ENCODE measurements around the gene TSC22D1. TPM values are rescaled to one million over a fixed set of nuclear protein-coding genes. Genes with fewer than 3 reads are reported as not detected.

The TSC22D1 gene
- total RNA-seq, 2 donors from 2014 or later, result 30.7 to 50.1 TPM

DNA sequence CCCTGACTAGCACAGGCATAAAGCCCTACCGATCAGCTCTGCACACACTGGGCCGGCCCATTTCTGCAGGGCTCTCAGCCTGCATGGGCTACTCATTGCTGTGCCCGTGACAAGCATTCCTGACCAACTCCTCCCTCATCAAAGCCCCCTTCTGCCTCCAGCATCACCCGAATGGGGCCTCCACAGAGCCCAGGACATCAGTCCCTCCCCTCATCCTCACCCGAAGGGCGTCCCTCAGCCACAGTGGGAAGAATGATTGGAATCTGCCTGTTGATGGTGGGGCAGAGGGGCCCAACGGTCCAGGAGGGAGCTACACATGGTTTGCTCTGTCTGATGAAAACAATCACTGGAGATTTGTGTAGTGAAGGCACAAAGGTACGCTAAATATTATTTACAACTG lies 158.7 kb downstream of the TSC22D1 start:
- H3K9me3 ChIP-seq, result no peaks in the 10 kb centered on the region

DNA sequence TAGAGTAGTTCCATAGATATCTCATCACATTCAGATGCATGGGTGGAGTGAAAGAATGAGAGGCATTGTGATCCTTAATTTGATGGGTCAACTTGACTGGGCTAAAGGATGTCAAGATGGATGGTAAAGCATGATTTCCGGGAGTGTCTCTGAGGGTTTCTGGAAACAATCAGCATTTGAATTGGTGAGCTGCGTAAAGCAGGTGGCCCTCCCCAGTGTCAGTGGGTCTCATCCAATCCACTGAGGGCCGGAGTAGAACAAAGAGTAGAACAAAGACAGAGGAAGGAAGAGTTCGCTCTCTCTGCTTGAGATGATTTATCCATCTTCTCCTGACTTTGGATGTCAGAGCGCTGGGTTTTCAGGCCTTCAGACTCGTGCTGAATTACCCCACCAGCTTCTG lies 159.4 kb downstream of the TSC22D1 start:
- Histone ChIP-seq H3K9me3 (no peaks in the 10 kb centered on the region), H3K4me1 (no peaks in the 10 kb centered on the region), H3K27me3 (no peaks in the 10 kb centered on the region), H3K27ac (no peak overlapping the region), H3K4me3 (no peak overlapping the region), H3K36me3 (replicated peaks in 1 of 2; ENCODE audit: insufficient read depth in 1 of 2, low read depth in 2 of 2) (no peaks in the 10 kb centered on the region)
- TF ChIP-seq POLR2A (IDR thresholded peaks at IDR 0.05), result no peak
- TF ChIP-seq, protein P1, sequence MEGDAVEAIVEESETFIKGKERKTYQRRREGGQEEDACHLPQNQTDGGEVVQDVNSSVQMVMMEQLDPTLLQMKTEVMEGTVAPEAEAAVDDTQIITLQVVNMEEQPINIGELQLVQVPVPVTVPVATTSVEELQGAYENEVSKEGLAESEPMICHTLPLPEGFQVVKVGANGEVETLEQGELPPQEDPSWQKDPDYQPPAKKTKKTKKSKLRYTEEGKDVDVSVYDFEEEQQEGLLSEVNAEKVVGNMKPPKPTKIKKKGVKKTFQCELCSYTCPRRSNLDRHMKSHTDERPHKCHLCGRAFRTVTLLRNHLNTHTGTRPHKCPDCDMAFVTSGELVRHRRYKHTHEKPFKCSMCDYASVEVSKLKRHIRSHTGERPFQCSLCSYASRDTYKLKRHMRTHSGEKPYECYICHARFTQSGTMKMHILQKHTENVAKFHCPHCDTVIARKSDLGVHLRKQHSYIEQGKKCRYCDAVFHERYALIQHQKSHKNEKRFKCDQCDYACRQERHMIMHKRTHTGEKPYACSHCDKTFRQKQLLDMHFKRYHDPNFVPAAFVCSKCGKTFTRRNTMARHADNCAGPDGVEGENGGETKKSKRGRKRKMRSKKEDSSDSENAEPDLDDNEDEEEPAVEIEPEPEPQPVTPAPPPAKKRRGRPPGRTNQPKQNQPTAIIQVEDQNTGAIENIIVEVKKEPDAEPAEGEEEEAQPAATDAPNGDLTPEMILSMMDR (IDR thresholded peaks at IDR 0.05), result no peak
- 87 to 97% methylated on average over 6 of the region's 6 CpGs for WGBS, 2 donors
- DNase-seq, result no peak
- intact Hi-C loops (cut with DNase I), result no loop called here
- no peak for ATAC-seq

More for the DNA sequence above, 158.7 kb downstream of the TSC22D1 start:
- no peak overlapping the region for H3K27ac ChIP-seq
- no peaks in the 10 kb centered on the region for H3K4me1 ChIP-seq
- no peak for DNase-seq
- H3K36me3 ChIP-seq (replicated peaks in 1 of 2; ENCODE audit: insufficient read depth in 1 of 2, low read depth in 2 of 2), result no peaks in the 10 kb centered on the region
- WGBS, 2 donors, result 81 to 88% methylated on average over 8 of the region's 8 CpGs
- intact Hi-C loops (cut with DNase I), result no loop called here
- H3K4me3 ChIP-seq, result no peak overlapping the region
- TF ChIP-seq POLR2A (IDR thresholded peaks at IDR 0.05), result no peak
- TF ChIP-seq, protein P1 (IDR thresholded peaks at IDR 0.05), result no peak
- H3K27me3 ChIP-seq, result no peaks in the 10 kb centered on the region
- no peak for ATAC-seq

DNA sequence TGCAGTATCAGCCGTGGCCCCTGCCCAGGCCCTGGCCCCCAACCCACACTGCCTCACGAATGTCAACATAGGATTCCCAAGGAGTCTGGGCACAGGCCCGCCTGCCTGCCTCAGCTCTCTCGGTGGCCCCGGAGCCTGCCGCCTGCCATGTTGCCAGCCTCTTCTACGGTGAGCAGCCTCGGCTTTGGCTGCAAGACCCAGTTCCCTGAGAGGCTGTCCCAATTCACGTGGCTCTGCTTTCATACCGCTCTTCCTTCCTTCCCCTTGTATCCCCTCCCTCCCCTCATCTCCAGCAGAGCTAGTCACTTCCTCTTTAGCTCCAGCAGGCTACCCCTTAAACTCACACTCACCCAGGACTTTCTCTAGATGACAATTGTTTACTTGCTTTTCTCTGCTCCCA lies 159.8 kb downstream of the TSC22D1 start:
- no peak overlapping the region for H3K4me3 ChIP-seq
- no peaks in the 10 kb centered on the region for H3K4me1 ChIP-seq
- H3K36me3 ChIP-seq (replicated peaks in 1 of 2; ENCODE audit: insufficient read depth in 1 of 2, low read depth in 2 of 2), result no peaks in the 10 kb centered on the region
- WGBS, 2 donors, result 77 to 81% methylated on average over 10 of the region's 10 CpGs
- intact Hi-C loops (cut with DNase I), result no loop called here
- ATAC-seq, result no peak
- DNase-seq, result no peak
- no peak overlapping the region for H3K27ac ChIP-seq
- no peaks in the 10 kb centered on the region for H3K9me3 ChIP-seq
- H3K27me3 ChIP-seq, result no peaks in the 10 kb centered on the region
- TF ChIP-seq, protein P1 (IDR thresholded peaks at IDR 0.05), result no peak
- no peak for TF ChIP-seq POLR2A (IDR thresholded peaks at IDR 0.05)

DNA sequence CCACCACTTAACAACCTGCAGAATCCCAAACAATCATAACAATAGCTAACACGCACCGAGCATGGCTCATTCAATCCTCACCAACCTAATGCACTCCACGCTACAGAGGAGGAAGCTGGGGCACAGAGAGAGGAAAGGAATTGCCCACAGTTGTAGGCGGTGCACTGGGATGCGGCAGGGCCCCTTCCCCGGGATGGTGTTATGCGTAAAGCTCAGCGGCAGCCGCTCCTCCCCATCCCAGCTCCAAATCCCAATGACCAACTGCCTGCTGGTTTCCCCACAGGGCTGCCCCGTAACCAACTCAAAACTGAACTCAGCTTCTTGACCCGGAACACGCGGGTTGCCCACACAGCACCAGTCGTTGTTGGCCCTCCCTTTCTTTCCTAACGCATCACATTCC lies 160.3 kb downstream of the TSC22D1 start:
- Histone ChIP-seq H3K4me3 (no peak overlapping the region), H3K9me3 (no peaks in the 10 kb centered on the region), H3K36me3 (replicated peaks in 1 of 2; ENCODE audit: insufficient read depth in 1 of 2, low read depth in 2 of 2) (no peaks in the 10 kb centered on the region), H3K27me3 (no peaks in the 10 kb centered on the region), H3K27ac (no peak overlapping the region), H3K4me1 (no peaks in the 10 kb centered on the region)
- TF ChIP-seq POLR2A (IDR thresholded peaks at IDR 0.05), result no peak
- TF ChIP-seq, protein P1 (IDR thresholded peaks at IDR 0.05), result no peak
- intact Hi-C loops (cut with DNase I), result no loop called here
- 82 to 87% methylated on average over 14 to 15 of the region's 15 CpGs for WGBS, 2 donors
- ATAC-seq (no peak), DNase-seq (no peak)

DNA sequence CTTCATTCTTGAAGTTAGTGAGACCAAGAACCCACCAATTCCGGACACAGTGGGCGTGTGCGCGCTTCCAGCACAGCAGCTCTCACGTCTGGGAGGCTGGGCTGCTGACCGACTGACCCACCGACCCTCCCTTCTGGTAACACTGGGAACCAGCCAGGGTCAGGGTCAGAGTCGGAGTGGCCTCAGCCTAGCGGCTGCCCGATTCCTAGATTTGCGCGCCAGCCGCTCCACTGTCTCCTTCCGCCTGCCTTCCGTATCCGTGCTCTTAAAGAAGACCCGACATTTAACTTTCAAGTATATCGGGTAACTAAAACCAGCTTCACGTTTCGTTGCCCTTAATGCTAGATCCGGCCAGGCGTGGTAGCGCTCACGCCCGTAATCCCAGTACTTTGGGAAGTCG lies 161.4 kb downstream of the TSC22D1 start:
- Histone ChIP-seq H3K9me3 (no peaks in the 10 kb centered on the region), H3K4me3 (no peak overlapping the region), H3K4me1 (no peaks in the 10 kb centered on the region), H3K27me3 (no peaks in the 10 kb centered on the region), H3K27ac (no peak overlapping the region), H3K36me3 (replicated peaks in 1 of 2; ENCODE audit: insufficient read depth in 1 of 2, low read depth in 2 of 2) (no peaks in the 10 kb centered on the region)
- TF ChIP-seq POLR2A (IDR thresholded peaks at IDR 0.05), result no peak
- TF ChIP-seq, protein P1 (IDR thresholded peaks at IDR 0.05), result no peak
- no peak for ATAC-seq
- intact Hi-C loops (cut with DNase I), result no loop called here
- DNase-seq, result no peak
- WGBS, 2 donors, result 90 to 92% methylated on average over 26 of the region's 26 CpGs
